GM18507 (cell line): ENCODE results near the gene PWWP2B.

Source experiments
- DNase-seq: peaks from one replicate; pipeline ENCODE4 v3.0.0; 2011; ENCODE audit warnings: low read depth; ENCODE audit not compliant: insufficient read length; ENCODE audit errors: extremely low spot score
- FAIRE-seq: peaks from 2 replicates; lab custom pipeline; 2011; peaks lifted over from hg19 to GRCh38; lab: Jason Lieb, UNC

Gene PWWP2B

DNA sequence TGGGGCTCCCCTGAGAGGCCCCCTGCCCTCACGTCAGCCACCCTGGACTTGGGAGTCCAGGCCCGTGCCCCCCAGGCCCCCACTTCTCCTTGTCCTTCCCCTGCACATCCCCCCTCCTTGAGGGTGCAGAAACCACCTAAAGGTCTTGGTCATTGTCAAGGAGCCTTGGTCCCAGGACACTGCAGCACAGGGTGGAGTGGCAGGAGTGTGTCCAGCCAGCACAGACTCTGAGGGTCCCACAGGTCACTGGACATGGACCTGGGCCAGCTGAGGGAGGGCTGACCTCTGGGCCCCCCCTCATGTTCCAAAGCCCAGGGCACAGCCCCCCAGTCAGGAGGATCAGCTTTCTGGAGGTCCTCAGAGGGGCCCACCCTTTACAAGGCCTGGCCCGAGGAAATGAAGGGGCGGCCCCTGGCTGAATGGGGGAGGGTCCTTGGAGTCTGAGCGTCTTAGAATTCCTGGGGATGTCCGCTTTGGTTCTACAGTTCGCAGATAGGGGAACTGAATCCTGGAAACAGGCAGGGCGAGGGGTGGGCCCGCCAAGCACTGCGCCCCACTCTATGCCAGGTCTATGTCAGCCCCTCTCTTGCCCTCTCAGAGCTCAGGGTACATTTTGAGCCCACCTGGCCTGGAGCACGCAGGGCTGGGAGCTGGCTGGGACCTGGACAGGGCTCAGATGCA lies 54.0 kb downstream of the PWWP2B start:
- FAIRE-seq (no peak), DNase-seq (no peak)

DNA sequence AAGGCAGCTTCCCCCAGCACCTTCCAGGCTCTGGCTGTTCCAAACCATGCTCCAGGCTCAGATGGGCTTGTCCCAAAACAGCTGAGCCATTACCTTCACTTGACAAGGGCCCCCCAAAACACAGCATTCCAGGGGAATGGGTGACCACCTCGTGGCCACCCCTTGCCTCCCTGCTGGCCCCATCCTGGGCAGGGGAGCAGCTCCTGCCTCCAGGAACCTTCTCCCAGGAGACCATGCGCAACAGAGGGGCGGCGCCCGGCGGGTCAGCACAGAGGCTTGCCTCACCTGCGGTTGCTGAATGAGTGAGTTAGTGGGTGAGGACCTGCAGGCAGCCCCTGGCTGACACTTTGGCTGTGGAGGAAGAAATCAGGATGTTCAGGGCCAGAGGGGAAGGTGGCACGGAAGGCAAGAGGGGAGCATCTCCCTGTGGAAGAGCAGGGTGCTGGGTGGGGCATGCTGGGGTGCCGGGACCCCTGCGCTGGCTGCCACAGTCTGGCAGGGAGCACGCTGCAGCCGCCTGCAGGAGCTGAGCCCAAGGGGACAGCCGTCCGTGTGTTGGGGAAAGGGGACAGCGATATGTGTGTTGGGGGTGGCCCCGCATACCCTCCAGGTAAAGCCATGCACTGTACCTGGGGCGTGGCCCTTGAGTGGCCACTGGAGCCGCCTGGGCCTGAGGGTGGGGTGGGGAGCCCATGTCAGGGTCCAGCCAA lies 54.7 kb downstream of the PWWP2B start:
- FAIRE-seq (no peak), DNase-seq (no peak)

DNA sequence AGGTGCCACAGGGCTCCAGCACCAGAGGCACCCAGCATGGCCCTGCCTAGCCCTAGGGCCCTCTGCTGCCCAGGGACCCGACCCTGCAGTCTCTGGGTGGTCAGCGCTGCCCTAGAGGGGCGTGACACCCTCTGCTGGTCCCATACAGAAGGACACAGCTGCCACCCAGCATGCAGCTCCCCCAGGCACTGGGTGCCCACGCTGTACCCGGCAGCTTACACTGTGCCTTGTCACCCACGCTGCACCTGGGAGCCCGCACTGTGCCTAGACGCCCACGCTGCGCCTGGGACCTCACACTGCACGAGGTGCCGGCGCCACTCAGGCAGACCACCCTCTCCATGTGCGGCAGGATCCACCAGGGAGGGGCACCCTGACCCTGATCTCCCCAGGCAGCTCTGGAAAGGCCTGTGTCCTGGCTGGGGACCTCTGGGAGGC lies 55.2 kb downstream of the PWWP2B start:
- DNase-seq, result no peak
- no peak for FAIRE-seq

DNA sequence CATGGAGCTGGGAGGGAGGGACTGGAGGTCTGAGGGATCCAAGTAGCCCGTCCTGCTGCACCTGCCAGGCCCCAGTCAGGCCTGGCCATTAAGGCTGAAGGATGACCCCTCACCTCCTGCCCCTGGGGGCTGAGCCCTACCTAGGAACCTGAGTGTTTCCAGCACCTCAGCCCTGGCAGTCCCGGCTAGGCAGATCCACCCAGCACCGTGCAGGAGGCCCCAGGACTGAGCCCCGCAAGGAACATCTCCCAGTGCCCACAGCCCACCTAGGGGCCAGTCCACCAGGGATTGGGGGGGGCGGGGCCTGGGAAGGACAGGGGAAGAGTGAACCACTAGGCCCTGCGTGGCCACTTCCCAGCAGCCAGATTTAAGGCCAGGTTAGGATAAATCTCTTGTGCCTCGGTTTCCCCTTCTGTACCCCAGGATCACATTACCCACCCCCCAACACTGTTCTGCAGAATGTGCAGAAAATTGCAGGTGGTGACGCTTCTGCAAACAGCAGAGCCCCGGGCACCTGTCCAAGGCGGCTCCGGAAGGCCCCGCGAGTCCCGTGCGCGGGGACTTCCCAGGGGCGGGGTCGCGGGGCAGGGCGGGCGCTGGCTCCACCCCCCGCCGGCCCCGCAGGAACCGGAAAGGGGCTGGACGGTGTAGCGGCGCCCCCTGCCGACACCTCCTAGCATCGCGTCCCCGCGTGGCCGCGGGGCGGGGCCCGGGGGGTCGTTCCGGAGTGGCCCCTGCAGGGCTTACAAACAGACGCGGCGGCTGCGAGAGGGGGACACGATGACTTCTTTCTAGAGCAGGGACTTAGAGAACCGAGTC lies 55.9 kb downstream of the PWWP2B start:
- peak; percentile 85 for FAIRE-seq
- DNase-seq, result peak; percentile 92

DNA sequence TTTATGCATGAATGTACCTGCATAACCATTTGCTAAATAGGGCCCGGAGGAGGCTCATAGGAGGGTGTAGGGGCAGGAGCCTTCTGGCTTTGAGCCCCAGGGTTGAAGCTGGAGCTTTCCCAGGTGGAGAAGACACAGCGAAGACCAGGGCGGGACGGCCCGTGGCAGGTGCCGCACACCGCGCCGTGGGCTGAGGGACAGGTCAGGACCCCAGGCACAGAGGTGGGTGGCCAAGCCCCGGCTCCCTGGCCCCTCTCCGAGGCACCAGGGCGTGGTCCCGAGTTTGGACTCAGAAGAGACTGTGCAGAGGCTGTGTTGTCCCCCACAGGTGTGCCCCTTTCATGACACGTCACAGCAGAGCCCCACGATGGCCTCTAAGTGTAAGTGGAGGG lies 56.5 kb downstream of the PWWP2B start:
- DNase-seq (no peak), FAIRE-seq (no peak)

DNA sequence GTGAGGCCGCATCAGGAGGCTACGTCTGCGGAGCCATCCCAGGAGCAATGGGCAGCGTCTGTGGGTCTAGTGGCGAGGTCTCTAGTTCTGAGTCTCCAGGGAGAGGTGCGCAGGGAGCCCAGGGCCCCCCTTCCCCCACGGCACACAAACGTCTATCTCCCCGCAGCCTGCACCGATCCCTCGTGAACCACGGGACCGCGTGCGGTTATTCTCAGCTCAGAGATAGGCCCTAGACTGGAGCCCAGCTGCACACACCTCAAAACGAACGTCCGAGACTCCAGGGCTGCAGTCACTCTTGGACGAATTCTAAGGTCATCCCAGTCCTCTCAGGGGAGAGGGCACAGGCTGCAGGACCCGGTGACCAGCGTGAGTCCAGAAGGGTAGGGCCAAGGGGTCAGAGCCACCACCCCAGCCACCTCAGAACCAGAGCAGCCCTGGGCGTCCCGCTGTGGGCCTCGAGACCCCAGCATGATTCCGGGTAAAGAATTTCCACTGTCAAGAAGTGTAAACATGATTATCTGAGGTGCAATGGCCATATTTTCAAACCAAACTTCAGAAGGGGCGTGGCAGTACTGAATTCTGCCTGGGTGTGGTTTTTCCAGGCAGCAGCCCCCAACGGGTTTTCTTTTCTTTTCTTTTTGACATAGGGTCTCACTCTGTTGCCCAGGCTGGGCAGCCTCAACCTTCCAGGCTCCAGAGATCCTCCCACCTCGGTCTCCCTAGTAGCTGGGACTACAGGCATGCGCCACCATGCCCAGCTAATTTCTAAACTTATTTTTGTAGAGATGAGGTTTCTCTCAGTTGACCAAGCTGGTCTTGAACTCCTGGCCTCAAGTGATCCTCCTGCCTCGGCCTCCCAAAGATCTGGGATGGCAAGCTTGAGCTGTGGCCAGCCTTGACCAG lies 57.5 kb downstream of the PWWP2B start:
- no peak for FAIRE-seq
- DNase-seq, result no peak

DNA sequence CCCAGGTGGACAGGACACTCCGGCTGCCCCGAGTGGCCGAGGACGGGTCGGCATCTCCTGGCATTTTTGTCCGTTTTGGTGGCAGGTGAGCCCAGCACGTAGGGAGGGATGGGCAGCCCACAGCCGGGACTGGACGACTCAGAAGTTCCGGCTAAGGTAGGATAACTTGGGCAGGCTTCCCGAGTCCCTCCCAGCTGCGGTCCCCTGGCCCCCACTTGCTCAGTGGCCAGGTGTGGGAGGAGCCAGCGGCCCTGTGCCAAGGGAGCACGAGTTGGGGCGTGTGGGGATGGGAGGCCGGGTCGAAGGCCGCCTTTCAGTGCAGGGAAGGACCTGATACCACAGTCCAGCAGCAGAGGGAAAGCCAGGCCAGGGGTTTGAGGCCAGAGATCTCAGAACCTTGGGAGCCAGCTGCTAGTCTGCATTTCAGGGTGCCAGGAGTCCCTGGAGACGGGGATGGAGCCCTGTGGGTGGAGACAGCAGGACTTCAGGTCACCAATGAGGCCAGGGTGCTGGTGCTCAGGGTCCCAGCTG lies 58.5 kb downstream of the PWWP2B start:
- no peak for DNase-seq
- no peak for FAIRE-seq

DNA sequence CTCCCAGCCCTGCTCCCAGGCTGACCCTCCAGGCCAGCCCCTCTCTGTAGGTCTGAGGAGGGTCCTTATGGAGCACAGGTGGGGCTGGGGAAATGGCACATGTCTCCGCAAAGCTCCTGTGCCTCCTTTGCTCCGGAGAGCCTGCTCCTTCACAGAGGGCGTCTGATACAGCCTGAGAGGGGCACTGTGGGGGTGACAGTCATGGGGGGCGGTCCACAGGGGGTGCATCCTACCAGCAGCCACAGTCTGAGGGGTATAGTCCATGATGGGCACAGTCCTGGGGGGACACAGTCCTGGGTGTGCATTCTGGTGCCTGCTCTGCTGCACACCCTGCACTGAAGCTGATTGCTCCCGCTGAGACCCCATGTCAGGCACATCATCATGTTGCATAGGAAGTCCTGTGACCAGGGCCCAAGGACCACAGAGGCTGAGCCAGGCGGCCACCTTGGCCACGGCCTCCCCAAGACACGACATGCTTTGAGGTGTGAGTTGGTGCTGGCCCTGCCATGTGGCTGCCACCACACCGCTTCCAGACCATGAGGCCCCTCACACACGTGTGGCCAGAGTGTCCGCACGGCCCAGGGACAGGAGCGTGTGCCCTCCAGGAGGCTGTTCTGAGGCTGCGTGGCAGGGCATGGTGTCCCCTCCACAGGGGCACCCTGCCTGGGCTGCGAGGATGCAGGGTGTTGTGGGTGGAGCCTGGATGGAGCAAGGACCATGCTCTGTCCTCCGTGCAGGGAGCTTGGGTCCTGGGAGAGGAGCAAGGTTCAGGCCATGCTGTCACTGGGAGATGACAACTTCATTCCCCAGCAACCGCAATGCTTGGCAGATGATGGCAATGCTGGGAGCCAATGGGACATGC lies 59.2 kb downstream of the PWWP2B start:
- DNase-seq (no peak), FAIRE-seq (no peak)

DNA sequence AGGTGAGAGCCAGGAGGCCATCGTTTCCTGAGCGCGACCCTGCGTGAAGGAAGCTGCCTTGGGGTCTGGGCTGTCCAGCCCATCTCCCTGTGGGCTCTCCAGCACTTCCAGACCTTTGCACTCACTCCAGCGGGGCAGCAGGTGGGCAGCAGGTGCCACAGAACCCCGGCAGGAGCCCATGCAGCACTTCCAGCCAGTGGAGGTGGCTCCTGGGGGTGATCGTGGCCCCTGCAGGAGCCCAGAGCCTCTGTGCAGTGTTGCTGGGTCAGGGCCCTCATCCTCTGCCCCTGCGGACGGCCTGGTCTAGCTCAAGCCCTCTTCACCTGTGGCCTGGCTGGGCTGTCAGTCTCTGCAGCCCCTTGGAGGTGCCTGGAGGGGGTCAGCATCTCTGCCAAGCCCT lies 59.9 kb downstream of the PWWP2B start:
- FAIRE-seq, result no peak
- no peak for DNase-seq

DNA sequence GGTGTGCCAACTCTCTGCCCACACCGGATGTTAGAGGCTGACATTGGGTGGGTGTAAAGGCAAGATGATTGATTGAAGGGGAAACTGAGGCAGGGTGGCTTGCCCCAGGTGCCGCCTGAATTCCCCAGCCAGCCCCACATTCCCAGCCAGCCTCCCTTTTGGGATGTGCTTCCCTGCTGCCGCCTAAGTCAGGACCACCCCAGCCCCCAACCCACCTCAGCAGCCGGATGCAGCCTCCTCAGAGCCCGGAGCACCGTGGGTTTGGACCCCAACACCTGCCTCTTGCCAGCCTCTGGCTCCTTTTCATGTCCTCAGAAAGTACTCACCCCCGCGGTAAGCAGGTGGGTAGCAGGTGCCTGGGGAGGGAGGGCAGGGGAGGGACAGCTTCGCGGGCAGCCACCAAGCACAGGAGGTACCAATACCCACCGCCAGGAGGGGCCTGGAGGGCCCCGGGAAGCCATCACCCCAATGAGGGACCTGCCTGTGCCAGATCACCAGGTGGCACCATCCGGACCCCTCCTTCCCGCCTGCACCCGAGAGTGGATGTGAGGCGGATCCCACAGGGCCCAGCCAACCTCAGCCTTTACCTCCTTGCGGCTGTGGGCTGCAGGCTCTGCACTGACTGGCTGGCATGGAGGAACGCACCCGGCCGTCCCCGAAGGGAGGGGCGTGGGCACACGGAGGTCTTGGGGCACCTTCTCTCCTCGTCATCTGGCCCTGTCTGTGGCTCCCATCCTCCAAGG lies 60.5 kb downstream of the PWWP2B start:
- DNase-seq (no peak), FAIRE-seq (no peak)

DNA sequence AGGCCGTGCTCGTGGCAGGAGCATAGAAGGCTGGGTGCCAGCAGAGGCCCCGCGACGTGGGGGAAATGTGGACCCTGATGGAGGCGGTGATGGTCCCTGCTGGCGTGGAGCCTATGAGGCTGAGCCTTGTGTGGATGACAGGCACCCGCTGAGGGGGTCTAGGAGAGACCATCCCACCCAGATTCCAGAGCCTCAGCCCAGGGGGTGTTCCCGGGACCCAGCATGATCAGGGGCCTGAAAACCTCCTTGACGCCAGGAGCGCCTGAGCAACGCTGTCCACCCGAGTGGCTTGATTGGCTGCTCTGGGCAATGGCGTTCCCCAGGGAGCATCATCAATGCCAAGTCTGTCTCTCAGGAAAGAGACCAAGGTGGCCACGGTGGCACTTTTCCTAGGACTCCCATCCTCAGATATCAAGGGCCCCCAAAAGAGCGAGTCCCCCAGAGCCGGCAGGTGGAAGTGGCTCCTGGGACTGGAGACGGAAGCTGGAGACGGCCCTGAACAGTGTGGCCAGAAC lies 61.1 kb downstream of the PWWP2B start:
- FAIRE-seq, result no peak
- DNase-seq, result no peak

DNA sequence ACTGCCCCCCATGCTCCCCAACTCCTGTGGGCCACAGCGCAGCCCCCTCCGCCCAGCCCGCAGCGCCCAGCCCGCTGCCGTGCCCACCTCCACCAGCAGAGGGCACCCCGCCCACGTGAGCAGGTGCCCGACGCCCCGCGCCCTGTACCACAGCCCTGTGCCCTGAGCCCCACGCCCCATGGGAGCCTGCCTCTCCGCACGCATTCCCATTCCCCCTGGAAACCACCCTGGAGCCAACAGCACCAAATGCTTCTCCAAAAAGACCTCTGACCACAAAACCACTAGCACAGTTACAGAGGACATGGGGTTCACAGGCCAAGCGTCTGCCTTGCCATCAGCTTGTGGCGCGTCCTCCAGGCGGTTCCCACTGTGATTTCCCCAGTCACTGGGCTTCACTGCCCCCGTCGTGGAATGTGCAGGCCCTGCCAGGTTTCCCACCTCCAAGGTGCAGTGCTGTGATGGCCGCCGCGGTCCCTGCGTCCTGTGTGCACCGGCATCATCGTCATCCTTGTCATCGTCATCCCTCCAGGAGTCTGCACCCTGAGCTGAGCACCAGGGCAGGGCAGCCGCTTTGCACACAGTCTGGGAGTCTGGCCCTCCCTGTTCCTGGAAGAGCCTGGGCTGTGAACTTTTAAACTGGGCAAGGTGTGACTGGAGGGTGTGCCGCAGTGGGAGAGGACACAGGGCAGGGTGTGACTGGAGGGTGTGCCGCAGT lies 61.7 kb downstream of the PWWP2B start:
- FAIRE-seq (peak; percentile 12), DNase-seq (peak; percentile 75)

DNA sequence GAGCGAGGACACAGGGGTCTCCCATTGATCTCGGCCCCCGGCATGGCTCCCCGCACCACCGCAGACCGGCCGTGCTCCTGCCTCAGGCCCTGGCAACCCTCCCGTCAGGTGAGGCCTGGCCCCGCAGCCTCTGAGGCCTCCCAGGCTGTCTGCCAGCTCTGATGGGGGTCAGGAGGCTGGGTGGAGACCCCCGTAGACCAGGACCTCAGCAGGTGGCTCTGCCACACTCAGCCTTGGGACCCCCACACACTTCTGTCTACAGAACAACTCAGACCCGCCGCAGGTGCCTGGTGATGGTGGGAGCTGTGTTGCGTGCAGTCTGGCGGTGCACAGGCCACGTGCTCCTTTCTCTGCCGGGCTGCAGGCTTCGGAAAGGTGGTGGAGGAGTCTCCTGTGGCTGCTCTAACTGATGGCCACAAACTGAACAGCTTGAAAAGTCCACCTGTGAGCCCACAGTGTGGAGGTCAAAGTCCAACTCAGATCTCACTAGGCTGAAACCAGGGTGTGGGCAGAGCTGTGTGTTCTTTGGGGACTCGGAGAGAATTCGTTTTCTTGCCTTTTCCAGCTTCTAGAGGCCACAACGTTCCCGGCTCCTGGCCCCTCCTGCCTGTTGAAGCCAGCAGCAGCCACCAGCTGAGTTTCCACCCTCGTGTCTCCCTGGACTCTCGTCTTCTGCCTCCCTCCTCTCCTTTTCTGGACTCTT lies 62.5 kb downstream of the PWWP2B start:
- FAIRE-seq (no peak), DNase-seq (no peak)

DNA sequence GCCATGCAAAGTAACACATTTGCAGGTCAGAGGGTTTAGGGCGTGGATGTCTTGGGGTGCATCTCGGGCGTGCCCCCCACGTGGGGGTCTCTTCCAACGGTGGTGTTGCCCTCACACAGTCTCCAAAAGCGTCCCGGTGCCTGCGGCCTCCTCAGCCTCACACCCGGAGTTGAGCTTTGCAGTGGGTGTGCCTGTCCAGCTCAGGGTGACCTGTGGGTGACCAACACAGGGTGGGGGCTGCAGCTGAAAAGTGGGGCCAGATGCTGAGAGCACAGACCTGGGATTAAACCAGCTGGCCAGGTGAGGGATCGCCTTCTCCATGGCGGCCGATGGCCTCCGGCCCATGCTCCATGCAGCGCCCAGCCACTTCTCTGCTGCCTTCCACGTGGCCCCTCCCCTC lies 63.1 kb downstream of the PWWP2B start:
- FAIRE-seq, result no peak
- no peak for DNase-seq

DNA sequence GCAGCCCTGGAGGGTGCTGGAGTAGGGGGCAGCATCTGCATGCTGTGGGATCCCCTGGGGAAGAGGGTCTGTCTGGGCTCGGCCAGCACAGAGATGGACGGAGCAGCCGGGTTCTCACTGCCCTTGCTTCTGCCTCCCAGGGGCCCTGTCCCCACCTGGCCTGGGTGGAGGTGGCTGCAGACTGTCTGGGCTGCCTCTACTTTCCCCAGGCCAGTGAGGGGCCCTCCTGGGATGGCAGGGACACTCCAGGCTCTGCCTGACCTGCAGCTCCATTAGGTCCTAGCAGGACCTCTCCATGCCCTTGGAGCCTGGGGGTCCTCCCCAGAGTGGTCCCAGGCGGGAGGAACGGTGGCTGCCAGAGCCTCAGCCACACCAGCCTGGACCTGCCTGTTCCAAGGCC lies 63.7 kb downstream of the PWWP2B start:
- no peak for DNase-seq
- FAIRE-seq, result no peak

DNA sequence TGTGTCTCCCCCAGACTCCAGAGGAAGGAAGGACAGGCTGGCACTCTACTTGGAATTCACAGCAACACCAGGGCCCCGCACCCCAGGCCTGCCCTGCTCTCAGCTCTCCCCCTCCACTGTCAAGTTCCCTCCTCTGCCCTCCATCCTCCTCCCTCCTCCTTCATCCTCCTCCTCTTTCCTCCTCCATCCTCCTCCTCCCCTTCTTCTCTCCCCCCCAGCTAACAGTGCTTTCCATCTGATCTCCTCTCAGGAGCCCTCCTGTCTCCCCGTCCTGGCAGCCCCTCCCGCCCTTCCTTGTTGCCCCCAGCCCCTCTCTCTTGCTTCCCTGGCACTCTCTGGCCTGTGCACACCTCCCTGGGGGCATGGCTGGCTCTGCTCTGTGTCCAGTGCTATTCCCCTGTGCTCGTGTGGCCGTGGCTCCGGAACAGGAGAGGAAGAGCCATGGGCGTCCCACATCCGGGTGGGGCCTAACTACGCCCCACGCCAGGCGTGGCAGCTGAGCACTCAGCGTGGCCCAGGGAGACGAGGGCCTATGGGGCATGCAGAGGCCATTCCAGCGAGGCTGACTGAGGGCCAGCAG lies 64.2 kb downstream of the PWWP2B start:
- FAIRE-seq, result no peak

More for the DNA sequence above, 64.2 kb downstream of the PWWP2B start:
- DNase-seq, result no peak
